ENCODE measurements around the gene PHPT1.

DNA sequence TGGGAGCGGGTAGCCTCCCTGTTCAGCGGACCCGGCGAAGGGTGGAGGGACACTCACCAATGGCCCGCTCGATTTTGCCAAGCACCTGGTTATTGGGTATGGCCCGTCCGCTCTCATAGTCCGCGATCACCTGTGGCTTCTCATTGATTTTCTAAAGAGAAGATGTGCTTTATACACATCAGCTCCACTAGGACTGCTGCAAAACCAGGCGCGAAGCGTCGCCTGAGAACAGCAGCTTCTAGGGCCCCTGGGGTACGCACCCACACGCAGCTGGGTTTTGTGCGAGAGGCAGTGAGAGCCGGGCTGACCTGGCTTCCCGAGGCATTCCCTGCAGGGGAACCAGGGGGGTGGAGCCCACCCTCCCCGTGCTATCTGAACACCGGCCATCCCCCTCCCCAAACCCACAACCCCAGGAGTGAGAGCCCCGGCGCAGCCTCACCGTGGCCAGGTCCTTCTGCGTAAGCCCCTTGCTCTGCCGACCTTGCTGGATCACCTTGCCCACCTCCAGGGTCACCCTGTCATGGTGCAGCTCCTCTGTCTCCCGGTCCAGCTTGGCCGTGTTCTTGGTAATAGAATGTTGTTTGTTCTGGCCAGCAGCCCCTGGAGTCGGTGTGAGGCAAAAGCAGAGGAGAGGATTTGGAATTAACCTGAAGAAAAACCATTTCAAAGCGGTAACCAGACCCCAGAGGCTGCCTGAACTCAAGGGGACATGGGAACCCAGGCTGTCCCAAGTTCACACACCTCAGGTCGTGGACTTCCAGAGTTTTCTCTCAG lies 13.8 kb downstream of the PHPT1 start:
- TF ChIP-seq, protein P1, sequence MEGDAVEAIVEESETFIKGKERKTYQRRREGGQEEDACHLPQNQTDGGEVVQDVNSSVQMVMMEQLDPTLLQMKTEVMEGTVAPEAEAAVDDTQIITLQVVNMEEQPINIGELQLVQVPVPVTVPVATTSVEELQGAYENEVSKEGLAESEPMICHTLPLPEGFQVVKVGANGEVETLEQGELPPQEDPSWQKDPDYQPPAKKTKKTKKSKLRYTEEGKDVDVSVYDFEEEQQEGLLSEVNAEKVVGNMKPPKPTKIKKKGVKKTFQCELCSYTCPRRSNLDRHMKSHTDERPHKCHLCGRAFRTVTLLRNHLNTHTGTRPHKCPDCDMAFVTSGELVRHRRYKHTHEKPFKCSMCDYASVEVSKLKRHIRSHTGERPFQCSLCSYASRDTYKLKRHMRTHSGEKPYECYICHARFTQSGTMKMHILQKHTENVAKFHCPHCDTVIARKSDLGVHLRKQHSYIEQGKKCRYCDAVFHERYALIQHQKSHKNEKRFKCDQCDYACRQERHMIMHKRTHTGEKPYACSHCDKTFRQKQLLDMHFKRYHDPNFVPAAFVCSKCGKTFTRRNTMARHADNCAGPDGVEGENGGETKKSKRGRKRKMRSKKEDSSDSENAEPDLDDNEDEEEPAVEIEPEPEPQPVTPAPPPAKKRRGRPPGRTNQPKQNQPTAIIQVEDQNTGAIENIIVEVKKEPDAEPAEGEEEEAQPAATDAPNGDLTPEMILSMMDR (conservative IDR thresholded peaks at IDR 0.05 in 1 of 2, IDR thresholded peaks at IDR 0.05 in 1 of 2; ENCODE audit: low read depth in 1 of 2, low read length in 2 of 2): no peak
- no peak for TF ChIP-seq EZH2 (IDR thresholded peaks at IDR 0.05; ENCODE audit: low read length, missing control alignments)
